ENCODE measurements around the gene TCAIM.
"Not testable (repeated sequence)": the region's sequence is repeated elsewhere in the genome, so short reads cannot be mapped to it uniquely, and the experiment has no call there.

TCAIM gene

GRCh38 chr3:44338010-44338827, at the start of gene TCAIM:
TSS of gene TCAIM (plus strand) at chr3:44338766. CDS start at chr3:44354783, 16,017 bp downstream.
- DNase-seq: peak; percentile 98

- no peak for DNase-seq
Measured at GRCh38 chr3:44289882-44290462, 48.6 kb upstream of the TCAIM start.

GRCh38 chr3:44292276-44292675, 46.3 kb upstream of the TCAIM start:
- no peak for DNase-seq

GRCh38 chr3:44292947-44293346, 45.6 kb upstream of the TCAIM start:
- DNase-seq: no peak

GRCh38 chr3:44297255-44297654, 41.3 kb upstream of the TCAIM start:
- no peak for DNase-seq

GRCh38 chr3:44301746-44302145, 36.8 kb upstream of the TCAIM start:
- no peak for DNase-seq

DNA sequence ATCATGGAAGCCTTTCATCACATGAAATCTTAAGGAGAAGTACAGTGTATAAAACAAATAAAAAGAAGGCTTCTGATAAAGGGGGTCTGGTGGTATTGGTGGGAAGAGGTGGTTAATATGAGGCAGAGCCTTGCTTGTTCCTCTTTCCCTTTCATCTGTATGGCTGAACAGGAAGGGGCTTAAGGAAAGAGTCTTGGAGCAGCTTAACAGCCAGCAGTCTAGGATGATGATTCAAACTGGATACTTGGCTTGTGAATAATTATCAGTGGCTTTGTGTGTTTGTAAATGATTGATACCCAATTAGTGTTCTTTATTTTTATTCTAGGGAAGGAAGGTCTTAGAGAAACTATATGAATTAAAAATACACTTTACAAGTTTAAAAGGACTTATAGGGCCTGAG, 29.1 kb upstream of the TCAIM start:
- no peak for DNase-seq

- no peak for DNase-seq
Measured at GRCh38 chr3:44318891-44319311, 19.7 kb upstream of the TCAIM start.

DNA sequence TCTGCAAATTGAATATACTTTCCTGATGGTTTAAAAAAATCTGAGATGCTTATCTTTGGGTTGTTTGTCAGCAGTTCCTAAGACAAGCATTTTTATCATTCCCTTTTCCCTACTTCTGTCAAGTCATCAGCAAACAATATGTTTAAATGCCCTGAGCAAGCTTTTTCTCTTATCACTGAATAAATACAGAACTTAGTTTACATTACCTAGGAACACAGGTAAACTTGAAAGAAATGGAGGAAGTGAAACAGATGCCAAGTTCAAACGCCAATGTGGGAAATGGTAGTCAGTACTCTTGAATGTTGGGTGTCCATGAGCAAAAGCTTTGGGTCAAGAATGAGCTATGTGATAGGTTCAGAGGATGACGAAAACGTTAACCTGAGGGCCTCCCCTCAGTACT, 17.2 kb upstream of the TCAIM start:
- no peak for DNase-seq

DNA sequence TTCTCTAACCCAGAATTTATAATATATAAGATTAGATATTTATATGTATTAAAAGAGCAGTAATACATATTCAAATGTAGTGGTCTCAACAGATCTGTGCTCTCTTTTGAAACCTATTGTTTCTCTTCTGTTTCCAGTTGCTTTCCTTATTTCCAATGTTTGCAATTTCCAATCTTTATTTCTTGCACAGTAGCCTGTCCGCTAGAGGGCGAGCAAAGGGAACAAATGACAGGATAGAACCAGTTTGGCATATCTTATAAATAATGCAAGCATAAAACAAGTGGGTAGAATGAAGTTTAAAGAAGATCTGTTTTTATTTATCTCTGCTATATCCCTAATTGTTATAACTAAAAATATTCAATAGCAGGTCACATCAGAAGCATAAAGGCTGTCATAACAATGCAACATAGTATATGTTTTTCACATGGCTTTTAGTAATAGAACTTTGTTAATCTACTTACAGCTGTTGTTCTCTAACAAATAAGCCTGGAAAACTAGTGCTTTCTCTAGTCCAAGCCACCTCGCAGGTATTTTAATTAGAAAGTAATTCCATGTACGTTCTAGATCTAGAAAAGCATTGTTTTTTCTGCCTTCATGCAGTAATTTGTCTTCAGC, 15.1 kb upstream of the TCAIM start:
- DNase-seq: peak; percentile 17

GRCh38 chr3:44324584-44324983, 14.0 kb upstream of the TCAIM start:
- no peak for DNase-seq

GRCh38 chr3:44326019-44326418, 12.5 kb upstream of the TCAIM start:
- no peak for DNase-seq

DNA sequence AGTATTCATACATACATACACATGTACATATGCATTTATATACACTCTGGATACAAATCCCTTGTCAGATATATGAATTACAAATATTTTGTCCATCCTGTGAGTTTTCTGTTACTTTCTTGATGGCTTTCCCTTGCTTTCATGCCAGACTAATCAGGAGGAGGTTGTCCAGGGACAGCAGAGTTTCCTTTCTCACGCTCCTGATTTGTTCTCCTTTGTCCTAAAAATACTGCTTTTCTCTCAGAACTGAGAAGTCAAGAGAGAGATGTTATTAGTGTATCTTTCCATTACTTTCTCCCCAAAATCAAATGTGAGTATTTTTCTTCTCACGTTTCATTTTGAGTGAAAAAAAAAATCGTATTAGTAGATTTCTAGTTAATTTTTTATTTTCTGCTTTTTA, 12.1 kb upstream of the TCAIM start:
- DNase-seq: no peak

- DNase-seq: no peak
Measured at GRCh38 chr3:44329946-44330345, 8.6 kb upstream of the TCAIM start.

- DNase-seq: no peak
Measured at GRCh38 chr3:44330444-44330843, 8.1 kb upstream of the TCAIM start.

DNA sequence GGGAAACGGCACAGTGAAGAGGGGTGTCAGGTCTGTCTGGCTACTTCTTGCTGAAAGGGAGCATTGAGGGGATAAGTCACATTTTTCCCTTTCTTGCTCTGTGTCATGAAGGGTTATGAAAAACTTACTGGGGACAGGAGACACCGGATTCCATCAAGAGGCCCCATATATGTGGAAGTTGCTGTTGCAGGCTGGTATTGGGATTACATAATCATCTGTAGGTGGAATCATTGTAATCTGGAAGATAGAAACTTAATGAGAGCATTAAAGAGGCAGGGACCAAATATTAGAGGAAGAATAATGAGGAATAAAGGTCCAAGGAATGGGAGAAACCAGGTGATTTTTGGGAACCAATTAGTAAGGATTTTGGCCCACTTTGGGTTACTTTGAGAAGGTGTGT, 4.2 kb upstream of the TCAIM start:
- DNase-seq: no peak

DNA sequence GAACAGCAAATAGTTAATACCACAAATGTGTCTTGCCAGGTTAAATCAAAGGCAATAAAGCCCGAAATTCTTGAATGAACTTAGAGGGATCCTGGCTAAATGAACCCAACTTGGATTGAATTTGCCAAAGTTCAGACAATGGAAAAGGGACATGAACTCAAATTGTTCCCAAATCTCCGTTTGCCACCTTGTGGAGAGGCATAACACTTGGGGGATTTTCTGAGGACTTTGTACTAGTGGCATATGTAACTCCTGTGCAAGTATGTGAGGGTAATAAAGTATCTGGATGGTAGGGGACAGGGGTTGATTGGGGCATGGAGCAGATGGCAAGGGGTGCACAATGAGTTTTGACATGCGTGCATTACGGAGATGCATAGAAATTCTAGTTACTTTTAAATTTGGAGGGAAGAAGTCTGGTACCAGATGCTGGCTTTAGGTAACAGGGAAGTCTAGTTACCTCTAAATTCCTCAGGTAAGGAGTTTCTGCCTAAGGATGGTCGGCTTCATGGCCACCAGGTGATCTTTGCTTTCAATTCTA, 1.2 kb upstream of the TCAIM start:
- DNase-seq: no peak

DNA sequence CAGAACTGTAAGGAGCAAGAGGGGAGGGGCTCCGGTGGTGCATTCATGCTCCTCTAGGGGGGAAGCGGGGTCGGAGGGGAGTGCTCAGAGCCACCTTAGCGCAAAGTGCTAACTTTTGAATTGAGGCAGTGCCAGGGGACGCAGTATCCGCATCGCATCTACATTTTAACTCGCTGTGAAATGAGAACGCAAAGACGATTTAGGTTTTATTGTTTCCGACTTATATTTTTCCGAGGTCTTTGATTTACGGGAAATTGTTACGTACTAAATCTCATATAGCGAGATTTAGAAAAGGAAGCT, 212 bp downstream of the TCAIM start:
- DNase-seq: no peak

DNA sequence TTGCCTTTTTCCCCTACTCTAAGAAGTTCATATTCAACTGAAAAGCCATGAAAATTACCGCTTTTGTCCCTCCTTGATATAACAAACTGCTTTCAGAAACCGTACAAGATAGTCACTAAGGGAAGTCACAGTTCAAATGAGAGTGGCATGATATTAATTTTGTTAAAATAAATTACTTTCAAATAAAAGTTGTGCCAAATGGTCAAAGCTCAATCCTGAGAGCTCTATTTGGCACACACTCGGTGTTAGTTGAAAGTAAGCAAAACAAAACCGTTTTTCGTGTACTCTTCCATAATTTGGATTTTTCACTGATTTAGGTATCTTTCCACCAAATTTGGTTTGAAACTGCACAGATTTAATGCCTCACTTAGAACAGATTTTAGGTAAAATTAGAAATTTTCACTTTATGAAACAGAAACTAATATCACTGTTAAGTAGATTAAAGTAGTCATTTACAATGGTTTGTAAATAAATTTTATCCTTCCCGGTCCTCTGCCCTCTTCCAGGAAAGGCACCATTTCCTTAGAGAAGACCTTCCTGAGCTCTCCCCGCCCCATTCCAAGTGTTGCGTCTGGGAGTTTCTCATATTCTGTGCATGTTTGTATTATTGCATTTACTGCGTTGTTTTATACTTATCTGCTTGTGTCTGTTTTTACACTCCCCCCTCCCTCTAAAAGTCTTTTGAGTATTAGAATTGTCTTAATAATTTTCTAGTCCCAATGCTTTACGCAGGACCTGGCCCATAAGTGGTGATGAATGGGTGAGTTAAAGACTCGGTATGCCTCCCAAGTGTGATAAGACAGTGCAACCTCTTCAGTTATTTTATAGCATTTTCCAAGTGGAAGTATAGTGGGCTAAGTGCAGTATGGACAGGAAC, 853 bp downstream of the TCAIM start:
- DNase-seq: no peak

DNA sequence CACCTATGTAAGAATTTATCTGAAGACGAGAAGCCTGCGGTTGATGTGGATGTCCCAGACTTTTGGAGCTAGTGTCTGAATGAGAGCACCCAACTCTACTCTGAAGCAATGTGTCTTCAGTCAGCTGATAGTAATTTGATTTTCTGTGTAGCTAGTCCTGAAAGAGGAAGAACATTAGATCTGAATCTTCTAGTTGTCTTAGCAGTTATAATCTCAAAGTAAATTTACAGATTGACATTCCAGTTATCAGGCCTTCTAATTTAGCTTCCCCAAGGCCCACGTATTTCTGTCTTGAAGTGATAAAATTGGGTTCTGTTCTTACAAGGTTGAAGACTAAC, 1.5 kb downstream of the TCAIM start:
- no peak for DNase-seq

DNA sequence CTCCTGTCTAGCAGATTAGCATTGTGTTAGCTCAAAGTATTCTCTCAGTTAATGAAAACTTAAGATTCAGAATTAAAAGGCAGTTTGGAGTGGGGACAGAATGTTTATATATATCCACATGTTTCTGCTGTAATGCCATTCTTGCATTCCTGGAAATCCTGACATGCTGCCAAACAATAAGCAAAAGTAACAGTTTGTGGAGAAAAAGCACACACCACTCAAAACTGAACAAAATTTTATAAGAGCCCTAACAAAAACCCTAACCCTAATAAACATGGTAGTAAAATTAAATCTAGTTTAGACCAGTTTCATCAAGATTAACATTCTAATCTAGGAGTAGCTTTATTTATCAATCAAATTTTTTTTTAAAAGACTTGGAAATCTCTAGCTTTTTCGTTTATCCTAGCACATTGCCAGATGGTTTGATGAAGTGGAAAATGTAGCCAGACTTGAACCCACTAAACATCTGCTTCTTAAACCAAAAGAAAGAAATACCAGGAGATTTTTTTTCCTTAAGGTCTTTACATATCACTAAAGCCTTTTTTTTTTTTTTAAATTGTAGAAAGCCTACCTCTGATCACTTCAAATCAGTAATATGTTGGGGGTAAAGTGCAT, 3.7 kb downstream of the TCAIM start:
- no peak for DNase-seq

DNA sequence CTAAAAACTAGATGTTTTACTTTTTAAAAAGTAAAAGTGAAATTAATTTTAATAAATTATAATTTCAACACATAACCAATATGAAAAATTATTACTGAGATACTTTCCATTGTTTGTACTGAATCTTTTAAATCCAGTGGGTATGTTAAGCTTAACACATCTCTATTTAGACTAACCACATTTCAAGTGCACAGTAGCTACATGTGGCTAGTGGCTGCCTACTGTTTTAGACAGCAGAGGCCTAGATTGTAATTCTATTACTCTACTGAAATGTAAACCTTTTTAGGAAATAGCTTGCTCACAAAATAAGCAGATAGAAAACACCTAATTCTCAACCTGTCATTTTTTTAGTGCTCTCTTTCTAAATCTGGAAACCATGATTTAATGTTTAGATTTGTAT, 4.9 kb downstream of the TCAIM start:
- no peak for DNase-seq

DNA sequence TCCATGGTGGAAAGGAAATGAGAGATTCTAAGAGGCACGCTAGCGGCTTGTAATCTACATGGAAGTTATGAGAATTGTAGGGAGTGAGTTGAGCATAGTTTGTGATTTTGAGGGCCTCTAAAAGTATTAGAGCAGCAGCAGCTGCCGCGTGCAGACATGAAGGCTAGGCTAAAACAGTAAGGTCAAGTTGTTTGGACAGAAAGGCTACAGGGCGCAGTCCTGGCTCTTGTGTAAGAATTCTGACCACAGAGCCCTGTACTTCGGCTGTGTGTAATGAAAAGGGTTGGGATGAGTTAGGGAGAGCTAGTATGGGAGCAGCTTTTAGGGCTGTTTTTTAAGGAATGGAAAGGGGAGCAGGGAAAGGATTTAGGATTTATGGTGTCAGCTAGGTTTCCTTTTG, 8.0 kb downstream of the TCAIM start:
- DNase-seq: not testable (repeated sequence)

Measured in activated CD4-positive, alpha-beta T cell treated with anti-CD3 and anti-CD28 coated beads for 1 hour (primary cell).